Glomerular endothelial cell (primary cell): ENCODE results near the gene SLC15A1. TPM values are rescaled to one million over a fixed set of nuclear protein-coding genes. Genes with fewer than 3 reads are reported as not detected.
A peak's percentile ranks its signal among the peaks of the same experiment; 100 is the strongest.

Experiments used
- DNase-seq: peaks from one replicate; pipeline ENCODE4 v3.0.0-alpha.2; 2011; ENCODE audit warnings: low read depth, low spot score; ENCODE audit errors: extremely low read depth
- total RNA-seq: library from RNA; depleted of rRNA; stranded (reverse); fragments of >200 nt; gene quantifications from 2 replicates; pipeline ENCODE4 v1.2.3, GENCODE V29; 2015

Gene SLC15A1
- total RNA-seq, 1 donor from 2014 or later, result not detected

DNA sequence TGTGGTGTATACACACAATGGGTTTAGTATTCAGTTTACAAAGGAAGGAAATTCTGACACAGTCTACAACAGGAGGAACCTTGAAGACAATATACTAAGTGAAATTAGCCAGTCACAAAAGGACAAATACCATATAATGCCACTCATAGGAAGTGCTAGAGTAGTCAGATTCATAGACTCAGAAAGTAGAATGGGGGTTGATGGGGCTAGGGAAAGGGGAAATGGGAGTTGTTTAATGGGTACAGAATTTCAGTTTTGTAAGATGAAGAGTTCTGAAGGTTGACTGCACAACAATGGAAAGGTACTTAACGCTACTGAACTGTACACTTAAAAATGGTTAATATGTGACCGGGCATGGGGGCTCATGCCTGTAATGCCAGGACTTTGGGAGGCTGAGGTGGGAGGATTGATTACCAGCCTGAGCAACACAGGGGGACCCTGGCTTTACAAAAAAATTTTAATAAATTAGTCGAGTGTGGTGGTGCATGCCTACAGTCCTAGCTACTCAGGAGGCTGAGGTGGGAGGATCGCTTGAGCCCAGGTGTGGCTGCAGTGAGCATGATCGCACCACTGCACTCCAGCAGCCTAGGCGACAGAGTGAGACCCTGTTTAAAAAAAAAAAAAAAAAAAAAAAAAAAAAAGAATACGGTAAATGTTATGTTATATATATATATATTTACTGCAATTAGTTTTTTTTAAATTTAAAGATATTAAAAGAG is 45.0 kb downstream of the SLC15A1 start:
- no peak for DNase-seq

DNA sequence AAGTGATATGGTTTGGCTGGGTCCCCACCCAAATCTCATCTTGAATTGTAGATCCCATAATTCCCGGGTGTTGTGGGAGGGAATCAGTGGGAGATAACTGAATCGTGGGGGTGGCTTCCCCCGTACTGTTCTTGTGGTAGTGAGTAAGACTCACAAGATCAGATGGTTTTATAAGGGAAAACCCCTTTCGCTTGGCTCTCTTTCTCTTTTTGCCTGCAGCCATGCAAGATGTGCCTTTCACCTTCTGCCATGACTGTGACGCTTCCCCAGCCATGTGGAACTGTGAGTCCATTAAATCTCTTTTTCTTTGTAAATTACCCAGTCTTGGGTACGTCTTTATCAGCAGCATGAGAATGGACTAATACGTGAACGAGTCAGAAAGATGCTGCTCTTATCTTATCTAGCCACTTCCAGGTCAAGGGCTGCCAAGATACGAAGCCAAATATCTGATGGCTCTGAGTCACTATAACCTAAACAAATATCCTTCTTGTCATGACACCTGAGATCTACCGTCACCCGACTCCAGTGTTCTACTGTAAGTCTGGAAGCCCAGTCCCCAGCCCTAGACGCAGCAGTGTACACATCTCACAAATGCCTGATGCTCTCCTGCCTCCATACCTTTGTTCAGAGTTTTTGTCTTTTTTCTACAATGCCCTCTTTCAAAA is 45.9 kb downstream of the SLC15A1 start:
- DNase-seq, result no peak

- DNase-seq, result no peak
These were observed 54.7 kb downstream of the SLC15A1 start for GRCh38 chr13:98697791-98698190.

- no peak for DNase-seq
These were observed 58.7 kb downstream of the SLC15A1 start for GRCh38 chr13:98693756-98694155.

DNA sequence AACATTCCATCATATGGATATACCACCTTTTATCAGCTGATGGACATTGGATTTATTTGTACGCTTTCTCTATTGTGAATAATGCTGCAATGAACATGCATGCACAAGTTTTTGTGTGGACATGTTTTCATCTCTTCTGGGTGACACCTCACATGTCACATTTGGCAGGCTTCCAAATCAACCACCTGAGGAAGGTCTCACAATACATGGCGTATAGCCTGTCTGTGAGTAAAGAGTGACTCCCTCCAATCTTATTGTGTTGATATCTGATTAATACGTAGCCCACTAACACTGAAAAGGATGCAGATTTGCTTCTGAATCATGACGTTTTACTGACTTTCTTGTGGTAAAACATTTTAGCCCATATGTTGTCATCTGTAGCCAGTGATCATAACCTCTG is 61.1 kb downstream of the SLC15A1 start:
- DNase-seq, result no peak

- DNase-seq, result no peak
These were observed 62.0 kb downstream of the SLC15A1 start for GRCh38 chr13:98690348-98691022.

DNA sequence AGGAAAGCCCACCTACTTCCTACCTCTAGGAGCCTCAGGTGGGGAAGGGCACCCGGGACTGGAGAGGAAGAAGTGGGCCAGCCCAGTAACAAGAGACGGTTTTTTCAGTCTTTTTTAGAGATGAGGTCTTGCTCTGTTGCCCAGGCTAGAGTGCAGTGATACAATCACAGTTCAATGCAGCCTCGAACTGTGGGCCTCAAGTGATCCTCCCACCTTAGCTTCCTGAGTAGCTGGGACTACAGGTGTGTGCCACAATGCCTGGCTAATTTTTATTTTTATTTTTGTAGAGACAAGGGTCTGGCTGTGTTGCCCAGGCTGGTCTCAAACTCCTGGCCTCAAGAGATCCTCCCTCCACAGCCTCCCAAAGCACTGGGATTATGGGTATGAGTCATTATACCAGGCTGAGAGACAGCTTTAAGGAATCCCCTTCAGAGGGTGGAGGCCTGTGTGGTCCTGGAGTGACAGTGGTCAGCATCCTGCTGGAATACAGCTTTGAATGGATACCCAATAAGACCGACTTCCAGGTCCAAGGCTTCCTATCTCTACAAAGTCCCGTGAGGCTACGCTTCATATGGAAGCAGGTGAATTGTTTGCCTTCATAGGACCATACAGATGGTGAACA is 63.0 kb downstream of the SLC15A1 start:
- DNase-seq, result no peak

GRCh38 chr13:98688373-98688772 is 64.1 kb downstream of the SLC15A1 start:
- no peak for DNase-seq

GRCh38 chr13:98687319-98687718 is 65.2 kb downstream of the SLC15A1 start:
- DNase-seq, result no peak

DNA sequence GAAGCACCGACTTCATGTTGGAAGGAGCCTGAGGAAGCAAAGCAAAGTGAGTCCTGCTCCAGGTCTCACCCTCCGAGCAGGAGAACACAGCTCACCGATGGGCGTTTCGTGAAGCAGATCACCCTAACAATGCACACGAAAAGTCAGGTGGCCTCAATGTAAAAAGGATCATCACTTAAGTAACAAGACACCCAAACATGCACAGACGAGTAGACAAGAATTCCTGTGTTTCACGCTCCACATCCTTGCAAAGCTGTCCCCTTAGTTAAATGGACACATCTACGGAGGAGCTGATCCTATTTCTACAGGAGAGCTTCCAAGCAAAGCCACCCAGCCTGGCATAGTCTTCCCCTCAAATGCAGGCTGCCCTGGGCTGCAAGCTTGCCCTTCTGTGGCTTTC is 66.2 kb downstream of the SLC15A1 start:
- no peak for DNase-seq

DNA sequence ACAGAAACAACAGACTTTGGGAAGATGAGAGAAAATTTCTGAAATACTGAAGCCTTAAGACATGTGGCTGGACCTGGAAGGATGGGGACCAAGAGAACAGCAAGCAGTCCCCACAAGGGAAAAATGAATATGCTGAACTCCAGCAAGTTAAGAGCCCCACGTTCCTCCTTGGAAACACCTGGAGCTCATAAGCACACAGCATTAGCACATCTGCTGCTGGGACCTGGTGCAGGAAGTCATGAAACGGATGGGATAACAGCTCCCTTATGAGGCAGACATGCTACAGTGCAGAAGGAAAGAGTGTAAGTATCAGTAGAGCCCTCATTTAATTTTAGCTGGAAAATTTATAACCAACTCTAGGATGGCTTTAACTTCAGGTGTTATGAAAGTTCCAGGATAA is 67.3 kb downstream of the SLC15A1 start:
- DNase-seq, result no peak

GRCh38 chr13:98681049-98681448 is 71.4 kb downstream of the SLC15A1 start:
- DNase-seq, result no peak

DNA sequence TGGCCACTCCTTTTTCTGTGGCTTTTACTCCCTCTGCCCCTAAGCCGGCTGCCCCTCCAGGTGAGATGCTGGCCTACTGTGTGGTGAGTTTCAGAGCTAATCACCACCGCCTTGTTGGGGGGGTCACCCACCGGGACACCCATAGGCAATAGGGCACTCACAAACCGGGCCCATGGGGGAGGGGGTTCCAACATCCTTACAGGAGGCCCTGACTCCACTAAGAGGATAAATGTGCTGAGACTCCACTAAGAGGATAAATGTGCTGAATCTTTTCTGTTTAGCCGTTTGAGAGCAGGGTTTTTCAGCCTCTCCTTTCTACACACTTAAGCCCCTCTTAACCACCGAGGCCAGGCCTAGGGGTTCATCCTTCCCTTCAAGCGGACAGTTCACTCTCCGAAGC is 73.7 kb downstream of the SLC15A1 start:
- no peak for DNase-seq

DNA sequence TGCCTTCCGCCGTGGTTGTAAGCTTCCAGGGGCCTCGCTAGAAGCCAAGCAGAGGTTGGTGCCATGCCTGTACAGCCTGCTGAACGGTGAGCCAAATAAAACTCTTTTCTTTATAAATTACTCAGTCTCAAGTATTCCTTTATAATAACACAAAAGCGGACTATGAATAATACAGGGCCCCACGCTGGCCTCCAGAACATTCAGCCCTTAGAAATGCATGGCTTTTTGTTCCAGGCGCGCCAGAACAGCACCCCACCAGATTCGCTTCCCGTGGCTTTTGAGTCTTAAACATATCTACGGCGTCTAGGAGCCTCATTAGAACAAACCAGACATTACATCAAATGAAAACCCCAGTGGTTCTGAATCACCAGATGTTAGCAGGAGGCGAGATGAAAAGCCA is 75.1 kb downstream of the SLC15A1 start:
- DNase-seq, result no peak

- DNase-seq, result no peak
These were observed 76.2 kb downstream of the SLC15A1 start for GRCh38 chr13:98676239-98676638.

- DNase-seq, result no peak
These were observed 76.6 kb downstream of the SLC15A1 start for GRCh38 chr13:98675837-98676236.

DNA sequence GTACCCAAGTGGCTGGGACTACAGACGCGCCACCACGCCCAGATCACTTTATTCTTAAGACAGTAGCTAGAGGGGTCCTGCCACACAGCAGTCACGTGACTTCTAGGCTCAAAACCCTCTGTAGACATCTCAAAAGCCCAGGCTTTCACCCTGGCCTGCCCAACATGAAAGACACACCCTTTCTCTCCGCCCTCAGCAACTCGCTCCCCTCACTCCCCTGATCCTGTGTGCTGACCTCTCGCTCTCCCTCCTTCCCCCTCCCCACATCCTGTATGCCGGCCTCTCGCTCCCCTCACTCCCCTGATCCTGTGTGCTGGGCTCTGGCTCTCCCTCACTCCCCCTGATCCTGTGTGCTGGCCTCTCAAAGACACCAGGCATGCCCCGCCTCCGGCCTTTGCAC is 77.4 kb downstream of the SLC15A1 start:
- DNase-seq, result no peak

- DNase-seq, result peak; percentile 50
These were observed 79.4 kb downstream of the SLC15A1 start for GRCh38 chr13:98672947-98673613.

GRCh38 chr13:98668155-98668554 is 84.3 kb downstream of the SLC15A1 start:
- no peak for DNase-seq

- no peak for DNase-seq
These were observed 86.9 kb downstream of the SLC15A1 start for GRCh38 chr13:98665638-98665995.
